ENCODE results near the gene DKK3.

The DKK3 gene

DNA sequence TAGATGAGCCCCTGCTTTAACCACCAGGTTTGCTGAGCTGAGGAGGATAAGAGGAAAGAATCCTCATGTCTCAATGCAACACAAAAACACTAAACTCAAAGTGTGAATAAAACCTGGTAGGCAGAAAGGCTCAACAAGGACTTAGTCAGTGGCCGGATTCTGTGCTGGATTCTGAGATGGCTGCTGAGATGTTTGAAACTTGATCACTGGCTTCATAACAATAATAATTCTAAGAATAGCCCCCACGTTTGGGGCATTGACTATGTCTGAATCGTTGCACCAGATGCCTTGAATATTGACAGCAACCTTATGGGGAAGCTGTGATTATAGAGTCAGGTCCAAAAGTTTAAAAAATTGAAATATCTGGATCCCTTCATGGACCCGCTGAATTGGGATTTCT, 4.6 kb downstream of the DKK3 start:
- no peak for DNase-seq (ENCODE audit: low spot score)

DNA sequence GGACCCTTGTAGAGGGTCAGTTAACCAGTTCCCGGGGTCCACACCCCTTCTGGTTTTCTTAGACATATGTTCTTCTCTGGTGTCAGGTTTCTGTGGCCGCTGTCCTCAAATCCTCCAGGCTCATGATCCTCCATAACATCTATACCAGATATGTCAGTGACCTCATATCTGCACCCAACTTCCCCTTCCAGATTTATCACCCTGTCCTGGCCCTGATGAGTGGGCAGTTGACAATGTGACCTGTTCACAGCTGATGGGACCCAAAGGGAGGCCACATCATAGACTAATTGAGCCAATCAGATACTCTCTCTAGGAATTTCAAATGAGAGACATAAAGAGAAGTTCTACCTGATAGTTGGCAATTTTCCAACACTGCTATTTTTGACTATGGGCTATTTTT, 5.1 kb downstream of the DKK3 start:
- DNase-seq (ENCODE audit: low spot score), result no peak

DNA sequence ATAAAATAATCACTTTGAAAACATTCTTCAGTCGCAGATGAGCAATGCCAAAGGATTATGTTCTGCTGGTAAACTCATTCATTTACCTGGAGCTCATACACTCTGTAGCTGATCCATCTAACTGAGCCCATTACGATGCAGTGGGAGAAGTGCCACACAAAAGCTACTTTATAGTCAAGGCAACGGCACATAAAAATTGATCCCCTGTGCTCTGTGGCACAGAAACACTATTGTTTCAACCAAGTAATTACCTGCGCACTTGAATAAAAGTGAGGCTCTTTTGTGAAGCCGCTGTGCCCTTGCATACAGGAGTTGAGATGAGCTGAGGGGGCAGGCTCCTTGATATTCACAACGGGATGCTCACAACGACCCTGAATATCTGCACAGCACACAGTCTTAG, 7.2 kb downstream of the DKK3 start:
- no peak for DNase-seq (ENCODE audit: low spot score)

DNA sequence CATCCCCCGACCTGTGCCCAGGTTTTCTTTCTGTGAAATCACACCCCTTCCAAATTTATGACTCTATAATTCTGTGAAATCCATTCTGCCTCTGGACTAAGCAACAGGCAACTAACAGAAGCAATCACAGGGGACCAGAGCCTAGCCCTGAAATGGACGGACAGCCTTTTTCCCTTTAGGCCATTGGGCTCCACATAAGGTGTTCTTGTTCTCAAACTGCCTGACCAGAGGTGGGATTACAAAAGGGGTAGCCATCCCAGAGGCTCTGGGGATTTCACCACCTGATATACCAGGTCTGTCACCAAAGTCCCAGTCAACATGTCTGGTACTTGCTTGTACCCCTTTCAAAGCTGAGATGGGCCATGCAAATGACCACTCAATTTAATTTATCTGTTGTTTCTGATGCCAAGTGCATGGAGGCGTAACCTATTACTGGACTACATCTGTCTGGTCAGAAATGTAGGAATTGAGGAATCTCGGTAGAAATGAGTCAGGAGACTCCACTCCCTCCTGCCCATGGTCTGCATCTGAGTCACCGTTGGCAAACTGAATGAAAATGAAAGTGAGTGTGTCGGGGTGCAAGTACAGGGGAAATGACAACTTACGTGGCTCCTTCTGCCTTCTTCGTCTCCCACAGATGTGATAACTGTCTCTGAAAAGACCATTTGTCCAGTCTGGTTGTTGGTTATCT, 10.2 kb downstream of the DKK3 start:
- peak; percentile 91 for DNase-seq (ENCODE audit: low spot score)

- DNase-seq (ENCODE audit: low spot score), result no peak
Observed at GRCh38 chr11:11997049-11997322, 11.4 kb downstream of the DKK3 start.

- DNase-seq (ENCODE audit: low spot score), result no peak
Observed at GRCh38 chr11:11996321-11997048, 11.9 kb downstream of the DKK3 start.

DNA sequence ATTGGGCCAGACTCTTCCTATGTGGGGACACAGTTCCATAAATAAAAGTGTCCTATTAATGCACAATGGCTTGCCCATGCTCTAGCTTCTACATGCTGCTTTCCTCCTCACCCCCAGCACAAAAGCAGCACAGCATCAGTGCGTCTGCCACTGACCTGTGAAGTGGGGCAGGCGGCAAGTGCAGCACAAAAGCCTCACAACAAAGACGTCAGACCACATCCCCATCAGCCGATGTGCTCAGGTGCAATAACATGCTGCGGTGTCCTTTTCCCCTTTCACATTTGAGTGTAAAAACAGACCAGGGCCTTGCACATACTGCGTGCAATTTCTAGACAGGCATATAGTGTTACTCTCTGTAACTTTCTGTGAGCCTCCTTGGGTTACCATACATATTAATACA, 12.8 kb downstream of the DKK3 start:
- DNase-seq (ENCODE audit: low spot score), result no peak

DNA sequence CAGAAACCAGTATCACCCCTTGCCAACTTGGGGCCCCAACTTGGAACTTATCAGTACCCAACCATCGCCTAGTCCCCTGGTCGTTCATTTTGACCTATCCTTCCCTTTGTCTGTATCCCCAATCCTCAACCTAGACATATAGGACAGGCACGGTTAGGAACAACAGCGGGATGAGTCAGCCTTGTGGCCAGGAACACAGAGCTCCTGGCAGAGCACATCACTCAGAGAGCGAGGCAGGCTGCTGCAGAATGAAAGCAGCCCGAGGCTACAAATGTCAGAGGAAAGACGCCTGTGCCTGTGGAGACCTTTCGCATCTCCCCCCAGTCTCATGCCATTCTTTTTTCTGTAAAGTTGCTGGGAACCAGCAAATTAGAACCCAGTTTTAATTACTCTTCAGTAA, 14.6 kb downstream of the DKK3 start:
- DNase-seq (ENCODE audit: low spot score), result peak; percentile 75

GRCh38 chr11:11992257-11993212, 15.9 kb downstream of the DKK3 start:
- DNase-seq (ENCODE audit: low spot score), result no peak

DNA sequence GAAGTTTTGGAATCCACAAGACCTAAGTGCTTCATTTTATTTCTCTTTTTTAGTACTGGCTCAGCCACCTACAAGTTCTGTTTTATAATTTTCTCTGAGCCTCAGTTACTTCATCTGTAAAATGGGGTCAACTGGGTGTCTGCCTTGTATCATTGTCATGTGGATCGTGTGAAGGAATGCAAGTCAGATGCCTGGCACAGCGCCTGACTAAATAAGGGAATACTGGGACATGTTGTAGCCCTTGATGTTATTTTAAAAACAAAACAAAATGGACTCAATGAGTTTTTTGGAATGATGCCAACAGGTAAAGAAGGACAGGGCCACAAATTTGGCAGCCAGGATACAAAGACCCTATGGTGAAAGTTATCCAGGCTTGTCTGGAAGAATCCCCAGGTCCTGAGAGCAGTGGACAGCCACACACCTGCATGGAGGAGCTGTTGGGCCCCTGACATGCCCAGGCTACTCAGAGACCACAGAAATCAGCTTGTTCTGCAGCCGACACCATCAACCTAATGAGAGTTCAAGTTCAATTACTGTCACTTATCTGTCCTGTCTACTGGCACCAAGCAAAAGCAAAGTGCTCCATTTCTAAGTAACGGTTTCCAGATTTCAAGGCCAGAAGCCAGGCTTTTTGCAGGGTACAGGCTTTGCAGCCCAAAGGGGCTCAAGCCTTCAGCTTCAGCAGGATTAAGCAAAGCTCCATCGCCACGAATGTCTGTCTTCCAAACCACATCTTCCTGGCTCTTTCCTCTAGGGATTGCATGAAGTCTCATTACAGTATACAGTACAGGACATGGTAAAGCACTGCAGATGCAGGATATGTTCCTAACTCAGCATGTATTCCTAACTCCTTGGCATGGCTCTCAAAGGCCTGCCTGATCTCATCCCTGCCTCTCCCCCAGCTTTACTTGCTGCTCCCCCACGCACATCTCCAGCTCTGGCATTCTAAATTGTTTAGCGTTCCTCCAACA, 18.4 kb downstream of the DKK3 start:
- no peak for DNase-seq (ENCODE audit: low spot score)

GRCh38 chr11:11988681-11989261, 19.7 kb downstream of the DKK3 start:
- DNase-seq (ENCODE audit: low spot score), result no peak

- DNase-seq (ENCODE audit: low spot score), result no peak
Observed at GRCh38 chr11:11988099-11988651, 20.3 kb downstream of the DKK3 start.

DNA sequence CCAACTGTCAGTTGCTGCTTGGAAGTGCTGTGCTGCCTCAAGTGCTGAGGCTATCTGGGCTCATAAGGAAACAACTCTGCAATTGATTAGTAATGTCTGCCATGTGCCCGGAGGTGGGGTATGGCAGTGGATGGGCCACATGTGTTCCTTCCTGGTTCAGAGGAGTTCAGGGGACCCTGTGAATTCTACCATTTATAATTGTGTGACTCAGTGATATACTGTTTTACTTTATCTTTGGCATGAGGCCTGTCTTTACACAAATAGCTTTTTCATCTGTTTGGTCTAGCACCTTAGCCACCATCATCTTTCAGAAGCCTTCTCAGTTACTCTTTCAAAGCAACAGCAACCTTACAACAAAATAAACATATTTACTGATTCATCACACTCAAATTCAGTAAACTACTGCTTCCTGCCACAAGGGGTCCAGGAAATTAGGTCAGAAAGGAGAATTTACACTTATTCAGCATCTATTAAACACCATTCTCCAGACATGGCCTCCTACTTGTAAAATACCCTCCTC, 20.9 kb downstream of the DKK3 start:
- DNase-seq (ENCODE audit: low spot score), result peak; percentile 60

DNA sequence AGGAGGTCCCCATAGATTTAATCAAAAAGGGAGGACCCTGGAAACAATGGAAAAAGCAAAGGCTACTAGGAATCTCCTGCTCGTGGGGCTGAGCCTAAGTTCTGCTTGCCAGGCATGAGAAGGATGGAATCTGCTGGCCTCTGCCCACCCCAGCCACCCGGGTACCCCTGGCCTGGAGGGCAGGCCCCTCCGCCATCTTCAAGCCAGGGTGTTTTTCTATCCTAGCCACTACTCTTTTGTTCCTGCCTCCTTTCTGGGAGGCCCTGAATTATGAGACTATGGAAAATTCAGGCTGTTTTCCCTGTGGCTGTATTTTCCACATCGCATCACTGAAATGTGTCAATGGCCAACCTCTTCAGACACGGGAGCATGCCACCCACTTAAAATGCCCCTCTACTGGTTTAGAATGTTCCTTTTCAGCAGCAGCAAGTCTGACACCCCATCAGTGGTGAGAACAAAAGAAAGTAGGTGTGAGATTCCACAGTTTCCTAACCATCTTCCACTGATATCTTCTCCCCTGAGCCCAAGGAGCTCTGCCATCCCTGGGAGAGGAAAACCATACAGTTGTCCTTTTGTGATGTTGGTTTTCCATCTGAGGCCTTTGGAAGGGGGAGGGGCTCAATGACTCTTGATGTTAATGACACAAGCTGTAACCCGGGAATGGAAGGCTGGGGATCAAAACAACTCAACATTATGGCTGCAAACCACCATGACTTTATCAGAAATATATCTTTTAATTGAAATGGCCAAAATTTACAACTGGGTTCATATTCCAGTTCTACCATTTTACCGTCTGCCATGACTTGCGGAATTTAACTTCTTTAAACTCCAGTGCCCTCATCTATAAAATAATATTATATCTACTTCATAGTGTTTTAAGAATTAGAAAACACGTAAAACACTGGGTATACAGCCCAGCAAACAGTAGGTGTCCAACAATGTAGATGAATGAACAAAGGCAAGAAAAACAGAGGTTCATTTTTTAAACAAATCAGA, 22.2 kb downstream of the DKK3 start:
- DNase-seq (ENCODE audit: low spot score), result no peak

- DNase-seq (ENCODE audit: low spot score), result peak; percentile 18
Observed at GRCh38 chr11:11985016-11985715, 23.3 kb downstream of the DKK3 start.

GRCh38 chr11:11984563-11984962, 23.9 kb downstream of the DKK3 start:
- DNase-seq (ENCODE audit: low spot score), result no peak

GRCh38 chr11:11983427-11983826, 25.0 kb downstream of the DKK3 start:
- DNase-seq (ENCODE audit: low spot score), result no peak

GRCh38 chr11:11982975-11983374, 25.5 kb downstream of the DKK3 start:
- no peak for DNase-seq (ENCODE audit: low spot score)

- DNase-seq (ENCODE audit: low spot score), result no peak
Observed at GRCh38 chr11:11982461-11982860, 26.0 kb downstream of the DKK3 start.

Data from RKO (cell line).